GM23338 (cell line): ENCODE measurements around the gene GRIK2. TPM values are rescaled to one million over a fixed set of nuclear protein-coding genes. Genes with fewer than 3 reads are reported as not detected.
A peak's percentile ranks its signal among the peaks of the same experiment; 100 is the strongest.

Experiments
- ATAC-seq: fragments of 200-7000 bp; cut with Tn5 transposase; 3 replicates; pipeline ENCODE4 v1.9.1; 2020
- DNase-seq: peaks from one replicate; pipeline ENCODE4 v3.0.0-alpha.2; 2015; ENCODE audit warnings: low spot score
- H2AFZ ChIP-seq: fragments of 200-600 bp; sonication (generic); 2 replicates; pipeline ENCODE4 v1.8.0; 2016; ENCODE audit warnings: antibody characterized with exemption, mild to moderate bottlenecking, moderate library complexity
- H3F3A ChIP-seq: fragments of 200-600 bp; sonication (generic); replicated peaks from 2 replicates; pipeline ENCODE4 v1.8.0; 2017; ENCODE audit warnings: antibody characterized with exemption, mixed run types, low read depth
- H3K27ac ChIP-seq: fragments of 200-600 bp; sonication (generic); 2 replicates; pipeline ENCODE4 v1.6.1; 2016; ENCODE audit warnings: low read depth
- H3K27me3 ChIP-seq: fragments of 200-600 bp; sonication (generic); 2 replicates; pipeline ENCODE4 v1.8.0; 2016; ENCODE audit warnings: mild to moderate bottlenecking, mixed run types, moderate library complexity; ENCODE audit not compliant: insufficient read depth
- H3K36me3 ChIP-seq: fragments of 200-600 bp; sonication (generic); 2 replicates; pipeline ENCODE4 v1.8.0; 2016; ENCODE audit warnings: mild to moderate bottlenecking; ENCODE audit not compliant: insufficient read depth
- H3K4me1 ChIP-seq: fragments of 200-600 bp; sonication (generic); 2 replicates; pipeline ENCODE4 v1.8.0; 2016; ENCODE audit warnings: mild to moderate bottlenecking, moderate library complexity; ENCODE audit not compliant: insufficient read depth
- H3K4me2 ChIP-seq: fragments of 200-600 bp; sonication (generic); 2 replicates; pipeline ENCODE4 v1.7.1; 2017; ENCODE audit warnings: mixed run types
- H3K4me3 ChIP-seq: fragments of 200-600 bp; sonication (generic); 2 replicates; pipeline ENCODE4 v1.6.1; 2016; ENCODE audit warnings: mixed run types
- H3K79me2 ChIP-seq: fragments of 200-600 bp; sonication (generic); replicated peaks from 2 replicates; pipeline ENCODE4 v1.8.0; 2017; ENCODE audit warnings: mild to moderate bottlenecking; ENCODE audit not compliant: insufficient read depth
- H3K9me2 ChIP-seq: fragments of 200-600 bp; sonication (generic); 2 replicates; pipeline ENCODE4 v1.8.0; 2017; ENCODE audit not compliant: insufficient read depth
- H4K20me1 ChIP-seq: fragments of 200-600 bp; sonication (generic); replicated peaks from 2 replicates; pipeline ENCODE4 v1.8.0; 2017; ENCODE audit warnings: mild to moderate bottlenecking; ENCODE audit not compliant: insufficient read depth
- H3K27ac Mint-ChIP-seq: 2 replicates; pipeline ENCODE4 v1.8.0; 2020; ENCODE audit warnings: inconsistent platforms, mild to moderate bottlenecking, moderate library complexity, mixed read lengths
- H3K27me3 Mint-ChIP-seq: 3 replicates; pipeline ENCODE4 v1.8.0; 2022; ENCODE audit warnings: low read depth, mild to moderate bottlenecking, moderate library complexity, mixed read lengths, inconsistent platforms; ENCODE audit not compliant: insufficient read depth, poor library complexity
- H3K36me3 Mint-ChIP-seq: 3 replicates; pipeline ENCODE4 v1.8.0; 2021; ENCODE audit warnings: low read depth, mild to moderate bottlenecking, inconsistent platforms, moderate library complexity, mixed read lengths
- H3K4me1 Mint-ChIP-seq: 3 replicates; pipeline ENCODE4 v1.8.0; 2020; ENCODE audit warnings: mild to moderate bottlenecking, inconsistent platforms, mixed read lengths
- H3K4me3 Mint-ChIP-seq: 3 replicates; pipeline ENCODE4 v1.8.0; 2021; ENCODE audit warnings: moderate library complexity, mild to moderate bottlenecking, inconsistent platforms, mixed read lengths
- H3K9me3 Mint-ChIP-seq: 3 replicates; pipeline ENCODE4 v1.8.0; 2020; ENCODE audit warnings: moderate library complexity, mild to moderate bottlenecking, inconsistent platforms, mixed read lengths
- CREB1 ChIP-seq: fragments of 250-450 bp; sonication (Bioruptor Pico); IDR thresholded peaks from 2 replicates; pipeline ENCODE4 v1.5.0; 2020; ENCODE audit warnings: low read depth, mild to moderate bottlenecking, moderate library complexity
- EZH2 ChIP-seq: fragments of 200-600 bp; sonication (generic); IDR thresholded peaks from one replicate; pipeline ENCODE4 v1.8.0; 2017; ENCODE audit warnings: antibody characterized with exemption, mild to moderate bottlenecking, low read depth; ENCODE audit not compliant: unreplicated experiment
- EZH2phosphoT487 ChIP-seq: fragments of 200-600 bp; sonication (generic); IDR thresholded peaks from one replicate; pipeline ENCODE4 v1.8.1; 2018; ENCODE audit warnings: antibody characterized with exemption; ENCODE audit not compliant: unreplicated experiment
- JUNB ChIP-seq: IDR thresholded peaks from one replicate; pipeline ENCODE4 v1.6.1; 2016; ENCODE audit warnings: antibody characterized with exemption; ENCODE audit not compliant: unreplicated experiment
- NANOG ChIP-seq: IDR thresholded peaks from 2 replicates; pipeline ENCODE4 v1.6.1; 2016; ENCODE audit warnings: antibody characterized with exemption, borderline replicate concordance
- POLR2AphosphoS5 ChIP-seq: IDR thresholded peaks from 2 replicates; pipeline ENCODE4 v1.6.1; 2016; ENCODE audit warnings: antibody characterized with exemption, low read depth
- STAT1 ChIP-seq: IDR thresholded peaks from one replicate; pipeline ENCODE4 v1.6.1; 2016; ENCODE audit warnings: antibody characterized with exemption; ENCODE audit not compliant: unreplicated experiment
- ZNF114 ChIP-seq: fragments of 250-450 bp; sonication (Bioruptor Pico); IDR thresholded peaks from 2 replicates; pipeline ENCODE4 v1.5.0; 2020; ENCODE audit warnings: mild to moderate bottlenecking, moderate library complexity
- ZNF331 ChIP-seq: fragments of 250-450 bp; sonication (Bioruptor Pico); IDR thresholded peaks from 2 replicates; pipeline ENCODE4 v1.5.0; 2020; ENCODE audit warnings: low read depth, mild to moderate bottlenecking, moderate library complexity
- polyA plus RNA-seq: library from polyadenylated mRNA; unstranded; fragments of >200 nt; fragmentation: Nextera tagmentation; extraction: Ambion mirVana; gene quantifications from 2 replicates; pipeline ENCODE4 v1.2.1, GENCODE V29; 2016
- total RNA-seq: library from RNA; depleted of rRNA; stranded (reverse); fragments of >200 nt; shearing (Covaris generic); gene quantifications from 2 replicates; pipeline ENCODE4 v1.2.3, GENCODE V29; 2014
- TF ChIP-seq, protein P1 (sequence below): IDR thresholded peaks from 2 replicates; pipeline ENCODE4 v1.6.1; 2016; ENCODE audit warnings: antibody characterized with exemption
- TF ChIP-seq, protein P2 (sequence below): fragments of 250-450 bp; sonication (Bioruptor Pico); IDR thresholded peaks from 2 replicates; pipeline ENCODE4 v1.5.0; 2020; ENCODE audit warnings: mild to moderate bottlenecking, moderate library complexity

Gene GRIK2
- total and polyA plus RNA-seq, 2 experiments from 2014 or later, result 0.73 to 3.0 TPM

DNA sequence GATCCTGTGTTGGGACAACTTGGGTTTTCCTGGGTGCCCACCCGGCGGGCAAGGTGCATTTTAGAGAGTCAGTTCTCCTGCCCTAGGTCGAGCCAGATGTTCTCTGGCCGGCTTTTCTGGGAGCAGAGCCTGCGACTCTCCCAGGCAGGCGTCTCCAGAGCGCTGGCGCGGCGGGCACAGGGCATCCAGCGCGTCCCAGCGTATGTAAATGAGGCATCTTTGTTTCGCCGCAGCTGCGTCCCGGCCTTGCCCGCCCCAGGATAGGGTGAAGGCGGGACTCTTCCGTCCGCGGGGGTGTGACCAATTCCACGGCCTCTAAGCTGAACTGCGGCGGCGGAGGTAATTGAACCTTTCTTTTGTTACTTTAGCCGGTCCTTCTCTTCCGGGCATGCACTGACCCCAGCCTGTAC lies 9.1 kb downstream of the GRIK2 start (continued):
- TF ChIP-seq CREB1 (CRISPR knock-in tag), result no peak
- no peak for TF ChIP-seq EZH2phosphoT487
- no peak for TF ChIP-seq EZH2
- TF ChIP-seq POLR2AphosphoS5, result no peak

DNA sequence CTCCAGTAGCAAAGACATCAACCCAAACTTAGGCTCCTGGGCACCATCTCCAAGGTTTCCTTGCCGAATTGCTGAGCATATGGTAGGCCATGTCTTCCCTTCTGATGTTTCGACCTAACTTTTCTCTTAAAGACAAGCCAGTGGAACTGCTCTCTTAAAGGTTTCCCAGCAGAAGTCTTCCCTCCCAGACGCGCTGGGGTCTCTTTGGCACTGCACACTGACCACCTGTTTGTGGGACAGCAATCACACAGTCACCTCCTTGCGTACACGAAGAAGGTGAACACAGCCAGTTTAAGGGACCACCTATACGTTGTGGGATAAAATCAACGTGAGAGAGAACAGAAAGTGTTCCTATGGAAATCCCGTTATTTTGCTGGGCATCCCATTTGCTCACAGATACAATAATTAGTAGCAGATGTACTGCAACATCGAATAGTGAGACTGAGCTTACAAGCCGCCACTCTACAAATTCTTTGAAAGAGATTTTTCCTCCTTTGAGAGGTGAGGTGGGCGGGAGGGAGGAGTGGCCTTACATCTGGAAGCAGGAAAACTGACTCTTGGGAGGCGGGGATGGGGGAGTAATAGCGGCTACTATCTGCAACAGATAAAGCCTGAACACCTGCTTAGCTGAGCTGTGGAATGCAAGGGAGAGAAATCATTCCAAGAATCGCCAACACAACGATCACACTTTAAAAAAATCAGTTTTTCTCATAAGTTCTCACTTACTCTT lies 9.9 kb downstream of the GRIK2 start:
- no peaks in the 10 kb centered on the region; the same call in 2 of the 3 replicates for H3K36me3 Mint-ChIP-seq
- H3K4me1 ChIP-seq, result peaks cover 29% of the 10 kb centered on the region
- H3K9me3 Mint-ChIP-seq, result no peaks in the 10 kb centered on the region
- H3K4me2 ChIP-seq, result peak overlapping the region; percentile 92
- H3K79me2 ChIP-seq, result no peaks in the 10 kb centered on the region
- peaks cover 5% of the 10 kb centered on the region; the same call in 1 of the 2 replicates for H3F3A ChIP-seq
- peak overlapping the region; percentile 77 for H3K4me3 Mint-ChIP-seq
- no peak overlapping the region for H3K27ac ChIP-seq
- H4K20me1 ChIP-seq, result no peaks in the 10 kb centered on the region
- H2AFZ ChIP-seq, result peak overlapping the region; percentile 90
- ATAC-seq, result peak; percentile 31
- H3K27me3 ChIP-seq, result peaks cover 67% of the 10 kb centered on the region
- peaks cover 56% of the 10 kb centered on the region for H3K4me1 Mint-ChIP-seq
- H3K9me2 ChIP-seq, result no peaks in the 10 kb centered on the region
- peaks cover 46% of the 10 kb centered on the region for H3K27me3 Mint-ChIP-seq
- peak; percentile 83 for DNase-seq
- H3K4me3 ChIP-seq, result peak overlapping the region; percentile 71
- no peak overlapping the region for H3K27ac Mint-ChIP-seq
- TF ChIP-seq POLR2AphosphoS5, result no peak
- TF ChIP-seq JUNB, result no peak
- TF ChIP-seq EZH2phosphoT487, result no peak
- no peak for TF ChIP-seq CREB1 (CRISPR knock-in tag)
- TF ChIP-seq STAT1, result no peak
- no peak for TF ChIP-seq ZNF331
- TF ChIP-seq, protein P1, sequence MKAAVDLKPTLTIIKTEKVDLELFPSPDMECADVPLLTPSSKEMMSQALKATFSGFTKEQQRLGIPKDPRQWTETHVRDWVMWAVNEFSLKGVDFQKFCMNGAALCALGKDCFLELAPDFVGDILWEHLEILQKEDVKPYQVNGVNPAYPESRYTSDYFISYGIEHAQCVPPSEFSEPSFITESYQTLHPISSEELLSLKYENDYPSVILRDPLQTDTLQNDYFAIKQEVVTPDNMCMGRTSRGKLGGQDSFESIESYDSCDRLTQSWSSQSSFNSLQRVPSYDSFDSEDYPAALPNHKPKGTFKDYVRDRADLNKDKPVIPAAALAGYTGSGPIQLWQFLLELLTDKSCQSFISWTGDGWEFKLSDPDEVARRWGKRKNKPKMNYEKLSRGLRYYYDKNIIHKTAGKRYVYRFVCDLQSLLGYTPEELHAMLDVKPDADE, result no peak
- H3K36me3 ChIP-seq, result no peaks in the 10 kb centered on the region

DNA sequence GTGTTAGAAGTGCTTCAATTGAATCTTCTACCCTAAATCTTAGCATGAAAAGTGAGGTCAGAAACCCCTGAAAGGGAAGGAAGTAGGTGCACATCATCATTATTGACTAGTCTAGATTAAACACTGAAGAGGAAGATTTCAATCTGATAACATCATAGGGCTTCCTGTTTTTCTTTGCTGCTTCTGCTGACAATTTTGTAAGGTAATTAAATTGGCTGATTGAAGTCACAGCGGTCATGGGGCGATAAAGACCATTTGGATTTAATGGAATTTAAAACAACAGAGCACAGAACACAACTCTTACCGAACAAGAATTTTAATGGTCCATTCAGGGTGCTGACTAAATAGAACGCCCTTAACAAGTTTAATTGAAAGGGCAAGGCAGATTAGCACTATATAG lies 11.3 kb downstream of the GRIK2 start:
- H3K4me3 Mint-ChIP-seq, result no peak overlapping the region
- peaks cover 54% of the 10 kb centered on the region for H3K27me3 ChIP-seq
- H3K4me1 ChIP-seq, result peaks cover 28% of the 10 kb centered on the region
- no peaks in the 10 kb centered on the region; the same call in 2 of the 3 replicates for H3K36me3 Mint-ChIP-seq
- H3K4me3 ChIP-seq, result no peak overlapping the region
- H3K4me1 Mint-ChIP-seq, result peaks cover 57% of the 10 kb centered on the region
- H3K27ac ChIP-seq, result no peak overlapping the region
- H3F3A ChIP-seq, result peaks cover 5% of the 10 kb centered on the region; the same call in 1 of the 2 replicates
- peaks cover 32% of the 10 kb centered on the region for H3K27me3 Mint-ChIP-seq
- H3K79me2 ChIP-seq, result no peaks in the 10 kb centered on the region
- DNase-seq (no peak), ATAC-seq (no peak)
- no peak overlapping the region for H3K4me2 ChIP-seq
- no peak overlapping the region for H3K27ac Mint-ChIP-seq
- no peak overlapping the region for H2AFZ ChIP-seq
- H3K36me3 ChIP-seq, result no peaks in the 10 kb centered on the region
- H3K9me3 Mint-ChIP-seq, result no peaks in the 10 kb centered on the region
- H4K20me1 ChIP-seq, result no peaks in the 10 kb centered on the region
- no peaks in the 10 kb centered on the region for H3K9me2 ChIP-seq
- TF ChIP-seq EZH2 (no peak), EZH2phosphoT487 (no peak), ZNF331 (no peak), POLR2AphosphoS5 (no peak), NANOG (no peak), JUNB (no peak), STAT1 (no peak), ZNF114 (CRISPR knock-in tag) (no peak)
- TF ChIP-seq, protein P2, sequence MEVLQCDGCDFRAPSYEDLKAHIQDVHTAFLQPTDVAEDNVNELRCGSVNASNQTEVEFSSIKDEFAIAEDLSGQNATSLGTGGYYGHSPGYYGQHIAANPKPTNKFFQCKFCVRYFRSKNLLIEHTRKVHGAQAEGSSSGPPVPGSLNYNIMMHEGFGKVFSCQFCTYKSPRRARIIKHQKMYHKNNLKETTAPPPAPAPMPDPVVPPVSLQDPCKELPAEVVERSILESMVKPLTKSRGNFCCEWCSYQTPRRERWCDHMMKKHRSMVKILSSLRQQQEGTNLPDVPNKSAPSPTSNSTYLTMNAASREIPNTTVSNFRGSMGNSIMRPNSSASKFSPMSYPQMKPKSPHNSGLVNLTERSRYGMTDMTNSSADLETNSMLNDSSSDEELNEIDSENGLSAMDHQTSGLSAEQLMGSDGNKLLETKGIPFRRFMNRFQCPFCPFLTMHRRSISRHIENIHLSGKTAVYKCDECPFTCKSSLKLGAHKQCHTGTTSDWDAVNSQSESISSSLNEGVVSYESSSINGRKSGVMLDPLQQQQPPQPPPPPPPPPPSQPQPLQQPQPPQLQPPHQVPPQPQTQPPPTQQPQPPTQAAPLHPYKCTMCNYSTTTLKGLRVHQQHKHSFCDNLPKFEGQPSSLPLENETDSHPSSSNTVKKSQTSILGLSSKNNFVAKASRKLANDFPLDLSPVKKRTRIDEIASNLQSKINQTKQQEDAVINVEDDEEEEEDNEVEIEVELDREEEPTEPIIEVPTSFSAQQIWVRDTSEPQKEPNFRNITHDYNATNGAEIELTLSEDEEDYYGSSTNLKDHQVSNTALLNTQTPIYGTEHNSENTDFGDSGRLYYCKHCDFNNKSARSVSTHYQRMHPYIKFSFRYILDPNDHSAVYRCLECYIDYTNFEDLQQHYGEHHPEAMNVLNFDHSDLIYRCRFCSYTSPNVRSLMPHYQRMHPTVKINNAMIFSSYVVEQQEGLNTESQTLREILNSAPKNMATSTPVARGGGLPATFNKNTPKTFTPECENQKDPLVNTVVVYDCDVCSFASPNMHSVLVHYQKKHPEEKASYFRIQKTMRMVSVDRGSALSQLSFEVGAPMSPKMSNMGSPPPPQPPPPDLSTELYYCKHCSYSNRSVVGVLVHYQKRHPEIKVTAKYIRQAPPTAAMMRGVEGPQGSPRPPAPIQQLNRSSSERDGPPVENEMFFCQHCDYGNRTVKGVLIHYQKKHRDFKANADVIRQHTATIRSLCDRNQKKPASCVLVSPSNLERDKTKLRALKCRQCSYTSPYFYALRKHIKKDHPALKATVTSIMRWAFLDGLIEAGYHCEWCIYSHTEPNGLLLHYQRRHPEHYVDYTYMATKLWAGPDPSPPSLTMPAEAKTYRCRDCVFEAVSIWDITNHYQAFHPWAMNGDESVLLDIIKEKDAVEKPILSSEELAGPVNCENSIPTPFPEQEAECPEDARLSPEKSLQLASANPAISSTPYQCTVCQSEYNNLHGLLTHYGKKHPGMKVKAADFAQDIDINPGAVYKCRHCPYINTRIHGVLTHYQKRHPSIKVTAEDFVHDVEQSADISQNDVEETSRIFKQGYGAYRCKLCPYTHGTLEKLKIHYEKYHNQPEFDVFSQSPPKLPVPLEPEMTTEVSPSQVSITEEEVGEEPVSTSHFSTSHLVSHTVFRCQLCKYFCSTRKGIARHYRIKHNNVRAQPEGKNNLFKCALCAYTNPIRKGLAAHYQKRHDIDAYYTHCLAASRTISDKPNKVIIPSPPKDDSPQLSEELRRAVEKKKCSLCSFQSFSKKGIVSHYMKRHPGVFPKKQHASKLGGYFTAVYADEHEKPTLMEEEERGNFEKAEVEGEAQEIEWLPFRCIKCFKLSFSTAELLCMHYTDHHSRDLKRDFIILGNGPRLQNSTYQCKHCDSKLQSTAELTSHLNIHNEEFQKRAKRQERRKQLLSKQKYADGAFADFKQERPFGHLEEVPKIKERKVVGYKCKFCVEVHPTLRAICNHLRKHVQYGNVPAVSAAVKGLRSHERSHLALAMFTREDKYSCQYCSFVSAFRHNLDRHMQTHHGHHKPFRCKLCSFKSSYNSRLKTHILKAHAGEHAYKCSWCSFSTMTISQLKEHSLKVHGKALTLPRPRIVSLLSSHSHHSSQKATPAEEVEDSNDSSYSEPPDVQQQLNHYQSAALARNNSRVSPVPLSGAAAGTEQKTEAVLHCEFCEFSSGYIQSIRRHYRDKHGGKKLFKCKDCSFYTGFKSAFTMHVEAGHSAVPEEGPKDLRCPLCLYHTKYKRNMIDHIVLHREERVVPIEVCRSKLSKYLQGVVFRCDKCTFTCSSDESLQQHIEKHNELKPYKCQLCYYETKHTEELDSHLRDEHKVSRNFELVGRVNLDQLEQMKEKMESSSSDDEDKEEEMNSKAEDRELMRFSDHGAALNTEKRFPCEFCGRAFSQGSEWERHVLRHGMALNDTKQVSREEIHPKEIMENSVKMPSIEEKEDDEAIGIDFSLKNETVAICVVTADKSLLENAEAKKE (CRISPR knock-in tag), result no peak
